GM12878 (cell line): ENCODE results near the gene NXPH1. TPM values are rescaled to one million over a fixed set of nuclear protein-coding genes. Genes with fewer than 3 reads are reported as not detected.

Source experiments
- ATAC-seq: fragments of 200-7000 bp; cut with Tn5 transposase; 3 replicates; pipeline ENCODE4 v1.9.1; 2020; ENCODE audit warnings: mild to moderate bottlenecking, moderate library complexity
- BruUV-seq: library from RNA; stranded (reverse); fragments of 400-500 nt; replicated peaks from 2 replicates; lab custom pipeline; 2021; lab: Mats Ljungman, UMichigan
- CTCF ChIA-PET: fragments of 300-600 bp; sonication (Branson Sonifier 250); formaldehyde crosslinking; extraction: SDS; loops from one replicate; lab custom pipeline; 2021; ENCODE audit warnings: inconsistent platforms; lab: Yijun Ruan, JAX
- POLR2A ChIA-PET: fragments of 350-600 bp; formaldehyde crosslinking; extraction: SDS; loops from one replicate; lab custom pipeline; 2021; ENCODE audit warnings: inconsistent platforms; lab: Charles Lee
- RAD21 ChIA-PET: fragments of 300-600 bp; sonication (Branson Sonifier 250); formaldehyde crosslinking; loops from one replicate; lab custom pipeline; 2023; ENCODE audit warnings: antibody characterized with exemption; ENCODE audit not compliant: unreplicated experiment; lab: Charles Lee
- SMC1A ChIA-PET: fragments of 300-600 bp; sonication (Branson Sonifier 250); formaldehyde crosslinking; loops from one replicate; lab custom pipeline; 2023; ENCODE audit not compliant: unreplicated experiment, uncharacterized antibody; lab: Charles Lee
- DNase-seq: peaks from one replicate; pipeline ENCODE4 v3.0.0-alpha.2; 2011; ENCODE audit warnings: low read depth, low spot score
- FAIRE-seq: peaks from 3 replicates; lab custom pipeline; 2011; peaks lifted over from hg19 to GRCh38; lab: Jason Lieb, UNC
- H2AFZ ChIP-seq: 2 replicates; pipeline ENCODE4 v1.6.0; 2011; ENCODE audit warnings: low read depth, low read length, control low read depth; ENCODE audit not compliant: control insufficient read depth
- H3K27ac ChIP-seq: 2 replicates; pipeline ENCODE4 v1.5.1; 2011; ENCODE audit warnings: control low read depth; ENCODE audit not compliant: control insufficient read depth, insufficient read depth
- H3K27me3 ChIP-seq, 2 experiments: replicated peaks in 1 of 2; 2 replicates each; pipeline versions ENCODE4 v1.6.0 to v1.6.1; 2011; ENCODE audit warnings: low read length in 1 of 2; ENCODE audit not compliant: control insufficient read depth in 2 of 2, insufficient read depth in 2 of 2
- H3K36me3 ChIP-seq, 2 experiments: 2 replicates each; pipeline ENCODE4 v1.5.1; 2011; ENCODE audit warnings: low read length in 1 of 2; ENCODE audit not compliant: control insufficient read depth in 2 of 2, insufficient read depth in 2 of 2
- H3K4me1 ChIP-seq: 2 replicates; pipeline ENCODE4 v1.6.1; 2011; ENCODE audit warnings: mild to moderate bottlenecking, low read length, moderate library complexity, mixed read lengths; ENCODE audit not compliant: control insufficient read depth, insufficient read depth
- H3K4me2 ChIP-seq: 2 replicates; pipeline ENCODE4 v1.6.0; 2011; ENCODE audit warnings: control low read depth; ENCODE audit not compliant: control insufficient read depth, insufficient read depth
- H3K4me3 ChIP-seq: fragments of 200-600 bp; sonication (generic); 2 replicates; pipeline ENCODE4 v1.5.1; 2016
- H3K79me2 ChIP-seq: 2 replicates; pipeline ENCODE4 v1.6.0; 2011; ENCODE audit warnings: low read length; ENCODE audit not compliant: control insufficient read depth, insufficient read depth
- H3K9ac ChIP-seq: 2 replicates; pipeline ENCODE4 v1.8.0; 2011; ENCODE audit warnings: low read length, control low read depth, mixed read lengths; ENCODE audit not compliant: control insufficient read depth, insufficient read depth
- H3K9me3 ChIP-seq: replicated peaks from 3 replicates; pipeline ENCODE4 v1.5.1; 2011; ENCODE audit warnings: mild to moderate bottlenecking, low read length; ENCODE audit not compliant: control insufficient read depth, insufficient read depth
- H4K20me1 ChIP-seq: 2 replicates; pipeline ENCODE4 v1.6.0; 2011; ENCODE audit not compliant: control insufficient read depth, insufficient read depth
- ASH2L ChIP-seq: fragments of 300-600, 200-600 bp; sonication (generic); IDR thresholded peaks from 2 replicates; pipeline ENCODE4 v1.6.1; 2017; ENCODE audit warnings: low read depth, mild to moderate bottlenecking, borderline replicate concordance
- CEBPB ChIP-seq, 2 experiments: fragments of 150-350 bp in 1 of 2; IDR thresholded peaks; 2 replicates each; pipeline ENCODE4 v1.6.1; 2012 to 2014; ENCODE audit warnings: low read depth in 2 of 2, low read length in 2 of 2, borderline replicate concordance in 1 of 2, inconsistent platforms in 1 of 2
- NR2C2 ChIP-seq: IDR thresholded peaks from 2 replicates; pipeline ENCODE4 v1.6.1; 2011; ENCODE audit warnings: borderline replicate concordance, low read depth; ENCODE audit not compliant: control insufficient read depth, insufficient read length
- PAX8 ChIP-seq: fragments of 450-650 bp; IDR thresholded peaks from 2 replicates; pipeline ENCODE4 v1.6.1; 2017; ENCODE audit warnings: mild to moderate bottlenecking, moderate library complexity
- WGBS: methylation state at CpG from one replicate; pipeline ENCODE4 v1.1.6; 2016; ENCODE audit warnings: low lambda C conversion rate; ENCODE audit not compliant: insufficient replicate concordance, insufficient coverage; ENCODE audit errors: missing lambda C conversion rate; 5-methylcytosine and 5-hydroxymethylcytosine counted together
- in situ Hi-C: fragments of 300-500 bp; cut with MboI; formaldehyde crosslinking; loops from 9 replicates; pipeline ENCODE4 v1.14.3; 2018; ENCODE audit warnings: mixed read lengths
- intact Hi-C: fragments of 100-400 bp; cut with micrococcal nuclease; formaldehyde crosslinking; loops from one replicate; pipeline ENCODE4 v1.14.2; 2022; ENCODE audit not compliant: unreplicated experiment
- polyA plus RNA-seq, 11 experiments: library from polyadenylated mRNA; depleted of rRNA in 4 of 11; unstranded in 6 of 11; stranded (reverse) in 5 of 11; fragments of >200 nt; fragmentation: Nextera tagmentation in 4 of 11; fragmentation: Illumina TruSeq in 1 of 11; extraction: Ambion mirVana in 4 of 11; extraction: Trizol in 1 of 11; gene quantifications; 1 replicate in 1 of 11; 2 replicates in 10 of 11; pipeline versions ENCODE4 v1.2.1 to v1.2.3, GENCODE V29; 2011 to 2016; ENCODE audit warnings: inconsistent platforms in 2 of 11, missing spikeins in 2 of 11, low read depth in 1 of 11
- total RNA-seq, 4 experiments: library from RNA; depleted of rRNA in 3 of 4; stranded (reverse); fragments of >200 nt in 3 of 4; fragmentation: Illumina TruSeq in 1 of 4; extraction: Trizol in 1 of 4; gene quantifications; 2 replicates each; pipeline versions ENCODE4 v1.2.1 to v1.2.3, GENCODE V29; 2013 to 2021
- TF ChIP-seq, protein P1 (sequence below): fragments of 450-650 bp; IDR thresholded peaks from 2 replicates; pipeline ENCODE4 v1.6.1; 2016; ENCODE audit warnings: mild to moderate bottlenecking, moderate library complexity, borderline replicate concordance
- TF ChIP-seq, protein P2 (sequence below): fragments of 450-650 bp; IDR thresholded peaks from 2 replicates; pipeline ENCODE4 v1.6.1; 2016; ENCODE audit warnings: mild to moderate bottlenecking

NXPH1 gene
- total and polyA plus RNA-seq, 10 of the 15 experiments (the other 5 are each of a cell fraction or from before 2014, with no cell fraction given) = 0.06 to 0.34 TPM; not detected in 8

GRCh38 chr7:8444468-8444769 is 11.0 kb downstream of the NXPH1 start (continued):
- TF ChIP-seq, protein P1, sequence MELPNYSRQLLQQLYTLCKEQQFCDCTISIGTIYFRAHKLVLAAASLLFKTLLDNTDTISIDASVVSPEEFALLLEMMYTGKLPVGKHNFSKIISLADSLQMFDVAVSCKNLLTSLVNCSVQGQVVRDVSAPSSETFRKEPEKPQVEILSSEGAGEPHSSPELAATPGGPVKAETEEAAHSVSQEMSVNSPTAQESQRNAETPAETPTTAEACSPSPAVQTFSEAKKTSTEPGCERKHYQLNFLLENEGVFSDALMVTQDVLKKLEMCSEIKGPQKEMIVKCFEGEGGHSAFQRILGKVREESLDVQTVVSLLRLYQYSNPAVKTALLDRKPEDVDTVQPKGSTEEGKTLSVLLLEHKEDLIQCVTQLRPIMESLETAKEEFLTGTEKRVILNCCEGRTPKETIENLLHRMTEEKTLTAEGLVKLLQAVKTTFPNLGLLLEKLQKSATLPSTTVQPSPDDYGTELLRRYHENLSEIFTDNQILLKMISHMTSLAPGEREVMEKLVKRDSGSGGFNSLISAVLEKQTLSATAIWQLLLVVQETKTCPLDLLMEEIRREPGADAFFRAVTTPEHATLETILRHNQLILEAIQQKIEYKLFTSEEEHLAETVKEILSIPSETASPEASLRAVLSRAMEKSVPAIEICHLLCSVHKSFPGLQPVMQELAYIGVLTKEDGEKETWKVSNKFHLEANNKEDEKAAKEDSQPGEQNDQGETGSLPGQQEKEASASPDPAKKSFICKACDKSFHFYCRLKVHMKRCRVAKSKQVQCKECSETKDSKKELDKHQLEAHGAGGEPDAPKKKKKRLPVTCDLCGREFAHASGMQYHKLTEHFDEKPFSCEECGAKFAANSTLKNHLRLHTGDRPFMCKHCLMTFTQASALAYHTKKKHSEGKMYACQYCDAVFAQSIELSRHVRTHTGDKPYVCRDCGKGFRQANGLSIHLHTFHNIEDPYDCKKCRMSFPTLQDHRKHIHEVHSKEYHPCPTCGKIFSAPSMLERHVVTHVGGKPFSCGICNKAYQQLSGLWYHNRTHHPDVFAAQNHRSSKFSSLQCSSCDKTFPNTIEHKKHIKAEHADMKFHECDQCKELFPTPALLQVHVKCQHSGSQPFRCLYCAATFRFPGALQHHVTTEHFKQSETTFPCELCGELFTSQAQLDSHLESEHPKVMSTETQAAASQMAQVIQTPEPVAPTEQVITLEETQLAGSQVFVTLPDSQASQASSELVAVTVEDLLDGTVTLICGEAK = no peak
- TF ChIP-seq, all 136 proteins: peak for 0

GRCh38 chr7:8453535-8453934 is 20.1 kb downstream of the NXPH1 start:
- ATAC-seq (no peak), FAIRE-seq (no peak), DNase-seq (no peak)
- H3K27ac ChIP-seq = no peak overlapping the region
- no peak overlapping the region for H3K9ac ChIP-seq
- intact Hi-C loops = no loop called here
- no peaks in the 10 kb centered on the region for H3K36me3 ChIP-seq
- no peak for TF ChIP-seq NR2C2
- TF ChIP-seq, protein P1 = no peak
- no peak for TF ChIP-seq CEBPB (IDR thresholded peaks at IDR 0.05; ENCODE audit: borderline replicate concordance in 1 of 2, low read depth in 2 of 2, low read length in 2 of 2)
- TF ChIP-seq, protein P2, sequence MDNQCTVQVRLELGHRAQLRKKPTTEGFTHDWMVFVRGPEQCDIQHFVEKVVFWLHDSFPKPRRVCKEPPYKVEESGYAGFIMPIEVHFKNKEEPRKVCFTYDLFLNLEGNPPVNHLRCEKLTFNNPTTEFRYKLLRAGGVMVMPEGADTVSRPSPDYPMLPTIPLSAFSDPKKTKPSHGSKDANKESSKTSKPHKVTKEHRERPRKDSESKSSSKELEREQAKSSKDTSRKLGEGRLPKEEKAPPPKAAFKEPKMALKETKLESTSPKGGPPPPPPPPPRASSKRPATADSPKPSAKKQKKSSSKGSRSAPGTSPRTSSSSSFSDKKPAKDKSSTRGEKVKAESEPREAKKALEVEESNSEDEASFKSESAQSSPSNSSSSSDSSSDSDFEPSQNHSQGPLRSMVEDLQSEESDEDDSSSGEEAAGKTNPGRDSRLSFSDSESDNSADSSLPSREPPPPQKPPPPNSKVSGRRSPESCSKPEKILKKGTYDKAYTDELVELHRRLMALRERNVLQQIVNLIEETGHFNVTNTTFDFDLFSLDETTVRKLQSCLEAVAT = no peak
- no peak for TF ChIP-seq PAX8
- no peak for TF ChIP-seq ASH2L
- ChIA-PET CTCF (no interaction called here), RAD21 (no interaction called here), POLR2A (no interaction called here), SMC1A (no interaction called here)
- H3K4me1 ChIP-seq = no peaks in the 10 kb centered on the region
- in situ Hi-C loops = no loop called here
- no peak overlapping the region for H2AFZ ChIP-seq
- no peak overlapping the region for H3K4me3 ChIP-seq
- BruUV-seq = no TSS peak
- H4K20me1 ChIP-seq = no peaks in the 10 kb centered on the region
- H3K79me2 ChIP-seq = no peaks in the 10 kb centered on the region
- 0% methylated on average over 1 of the region's 1 CpG for WGBS
- H3K9me3 ChIP-seq = no peaks in the 10 kb centered on the region
- no peaks in the 10 kb centered on the region for H3K27me3 ChIP-seq
- no peak overlapping the region for H3K4me2 ChIP-seq
